WERI-Rb-1 (cell line): ENCODE data around the gene TACR2.

Experiments
- DNase-seq: peaks from one replicate; pipeline ENCODE4 v3.0.0-alpha.2; 2020
- H3K27ac ChIP-seq: fragments of 250-450 bp; sonication (Bioruptor Pico); 2 replicates; pipeline ENCODE4 v1.5.1; 2020; ENCODE audit warnings: mild to moderate bottlenecking, moderate library complexity
- H3K27me3 ChIP-seq: fragments of 250-450 bp; sonication (Bioruptor Pico); 2 replicates; pipeline ENCODE4 v1.5.1; 2021; ENCODE audit warnings: mild to moderate bottlenecking, low read depth, moderate library complexity; ENCODE audit not compliant: insufficient read depth, severe bottlenecking
- H3K36me3 ChIP-seq: fragments of 250-450 bp; sonication (Bioruptor Pico); 2 replicates; pipeline ENCODE4 v1.5.1; 2020; ENCODE audit warnings: mild to moderate bottlenecking, moderate library complexity
- H3K4me3 ChIP-seq: 2 replicates; pipeline ENCODE4 v1.5.1; 2011; ENCODE audit warnings: low read depth, mild to moderate bottlenecking, control low read depth, low read length
- H3K9me3 ChIP-seq: fragments of 250-450 bp; sonication (Bioruptor Pico); 2 replicates; pipeline ENCODE4 v1.5.1; 2021; ENCODE audit warnings: mild to moderate bottlenecking, moderate library complexity; ENCODE audit not compliant: severe bottlenecking
- TF ChIP-seq, protein P1 (sequence below): IDR thresholded peaks from 2 replicates; pipeline ENCODE4 v1.5.1; 2011; ENCODE audit warnings: low read depth, mild to moderate bottlenecking, control low read depth, inconsistent platforms, low read length

TACR2 gene

DNA sequence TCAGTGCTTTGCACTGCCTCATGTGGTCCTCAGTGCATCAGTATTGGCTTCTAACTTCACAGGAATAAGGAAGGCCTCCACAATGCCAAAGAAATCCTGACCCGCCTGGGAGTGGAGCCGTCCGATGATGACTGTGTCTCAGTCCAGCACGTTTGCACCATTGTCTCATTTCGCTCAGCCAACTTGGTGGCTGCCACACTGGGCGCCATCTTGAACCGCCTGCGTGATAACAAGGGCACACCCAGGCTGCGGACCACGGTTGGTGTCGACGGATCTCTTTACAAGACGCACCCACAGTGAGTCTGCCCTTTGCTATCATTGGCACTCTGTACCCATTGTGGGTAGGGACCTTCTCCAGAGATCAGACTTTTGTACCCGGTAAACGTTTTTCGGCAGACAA, 36.9 kb downstream of the TACR2 start:
- Histone ChIP-seq H3K36me3 (peaks cover 54% of the 10 kb centered on the region), H3K27me3 (no peaks in the 10 kb centered on the region), H3K4me3 (no peak overlapping the region), H3K27ac (no peak overlapping the region), H3K9me3 (no peaks in the 10 kb centered on the region)
- DNase-seq: no peak
- TF ChIP-seq, protein P1, sequence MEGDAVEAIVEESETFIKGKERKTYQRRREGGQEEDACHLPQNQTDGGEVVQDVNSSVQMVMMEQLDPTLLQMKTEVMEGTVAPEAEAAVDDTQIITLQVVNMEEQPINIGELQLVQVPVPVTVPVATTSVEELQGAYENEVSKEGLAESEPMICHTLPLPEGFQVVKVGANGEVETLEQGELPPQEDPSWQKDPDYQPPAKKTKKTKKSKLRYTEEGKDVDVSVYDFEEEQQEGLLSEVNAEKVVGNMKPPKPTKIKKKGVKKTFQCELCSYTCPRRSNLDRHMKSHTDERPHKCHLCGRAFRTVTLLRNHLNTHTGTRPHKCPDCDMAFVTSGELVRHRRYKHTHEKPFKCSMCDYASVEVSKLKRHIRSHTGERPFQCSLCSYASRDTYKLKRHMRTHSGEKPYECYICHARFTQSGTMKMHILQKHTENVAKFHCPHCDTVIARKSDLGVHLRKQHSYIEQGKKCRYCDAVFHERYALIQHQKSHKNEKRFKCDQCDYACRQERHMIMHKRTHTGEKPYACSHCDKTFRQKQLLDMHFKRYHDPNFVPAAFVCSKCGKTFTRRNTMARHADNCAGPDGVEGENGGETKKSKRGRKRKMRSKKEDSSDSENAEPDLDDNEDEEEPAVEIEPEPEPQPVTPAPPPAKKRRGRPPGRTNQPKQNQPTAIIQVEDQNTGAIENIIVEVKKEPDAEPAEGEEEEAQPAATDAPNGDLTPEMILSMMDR: no peak

DNA sequence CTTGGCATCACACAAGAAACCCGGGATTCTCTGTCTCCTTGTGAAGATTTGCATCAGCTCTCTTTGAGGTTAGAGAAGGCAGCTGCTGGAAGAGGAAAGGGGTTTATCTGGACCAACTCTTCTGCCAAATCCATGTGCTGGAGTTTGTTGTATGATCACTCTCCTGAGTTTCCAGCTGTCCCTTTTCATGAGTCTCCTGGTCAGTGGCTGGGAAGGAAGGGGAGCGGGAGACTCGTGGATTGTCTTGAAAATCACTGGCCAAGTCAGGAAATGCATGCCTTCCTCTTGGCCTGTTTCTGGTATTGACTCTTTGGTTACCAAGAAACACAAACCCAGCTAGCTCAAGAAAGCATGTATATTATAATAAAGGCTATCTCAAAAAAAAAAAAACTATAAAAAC, 38.8 kb downstream of the TACR2 start:
- H3K36me3 ChIP-seq: peaks cover 45% of the 10 kb centered on the region
- TF ChIP-seq, protein P1: no peak
- DNase-seq: no peak
- H3K27me3 ChIP-seq: no peaks in the 10 kb centered on the region
- no peak overlapping the region for H3K27ac ChIP-seq
- H3K9me3 ChIP-seq: no peaks in the 10 kb centered on the region
- H3K4me3 ChIP-seq: no peak overlapping the region

DNA sequence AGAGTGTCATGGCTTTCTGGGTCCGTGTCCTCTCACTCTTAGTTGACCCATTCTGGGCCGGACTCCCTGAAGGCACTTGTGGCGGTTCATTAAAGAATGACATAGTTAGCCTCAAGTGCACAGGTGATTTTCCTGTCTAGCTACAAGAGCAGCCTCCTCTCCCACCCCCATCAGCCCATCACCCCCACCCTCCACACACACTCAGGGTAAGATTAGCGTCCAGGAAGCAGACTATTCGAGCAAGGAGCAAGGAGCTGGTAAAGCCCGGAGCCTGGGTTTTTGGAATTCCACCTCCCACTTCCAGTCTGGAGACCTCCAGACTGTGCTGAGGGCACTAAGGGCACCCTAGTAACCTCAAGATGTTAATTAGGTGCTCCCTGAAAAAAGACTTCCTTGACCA, 39.5 kb downstream of the TACR2 start:
- H3K27me3 ChIP-seq: no peaks in the 10 kb centered on the region
- no peak overlapping the region for H3K27ac ChIP-seq
- DNase-seq: no peak
- H3K36me3 ChIP-seq: peaks cover 41% of the 10 kb centered on the region
- H3K4me3 ChIP-seq: no peak overlapping the region
- TF ChIP-seq, protein P1: no peak
- no peaks in the 10 kb centered on the region for H3K9me3 ChIP-seq

DNA sequence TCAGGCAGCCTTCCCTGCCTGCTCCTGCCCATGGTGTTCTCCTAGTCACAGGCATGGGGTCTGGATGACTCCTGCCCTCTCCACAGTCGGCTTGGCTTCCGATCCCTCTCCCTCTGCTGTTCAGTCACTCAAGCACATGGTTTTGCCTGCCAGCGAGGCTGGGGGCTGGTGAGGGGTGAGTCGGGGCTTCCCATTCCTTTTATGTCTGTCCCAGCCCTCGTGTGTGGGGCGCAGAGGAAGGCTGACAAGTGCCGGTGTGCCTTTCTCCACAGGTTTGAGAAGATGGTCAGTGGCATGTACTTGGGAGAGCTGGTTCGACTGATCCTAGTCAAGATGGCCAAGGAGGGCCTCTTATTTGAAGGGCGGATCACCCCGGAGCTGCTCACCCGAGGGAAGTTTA, 40.1 kb downstream of the TACR2 start:
- no peak for DNase-seq
- Histone ChIP-seq H3K36me3 (peaks cover 39% of the 10 kb centered on the region), H3K9me3 (no peaks in the 10 kb centered on the region), H3K4me3 (no peak overlapping the region), H3K27me3 (no peaks in the 10 kb centered on the region), H3K27ac (no peak overlapping the region)
- TF ChIP-seq, protein P1: no peak

DNA sequence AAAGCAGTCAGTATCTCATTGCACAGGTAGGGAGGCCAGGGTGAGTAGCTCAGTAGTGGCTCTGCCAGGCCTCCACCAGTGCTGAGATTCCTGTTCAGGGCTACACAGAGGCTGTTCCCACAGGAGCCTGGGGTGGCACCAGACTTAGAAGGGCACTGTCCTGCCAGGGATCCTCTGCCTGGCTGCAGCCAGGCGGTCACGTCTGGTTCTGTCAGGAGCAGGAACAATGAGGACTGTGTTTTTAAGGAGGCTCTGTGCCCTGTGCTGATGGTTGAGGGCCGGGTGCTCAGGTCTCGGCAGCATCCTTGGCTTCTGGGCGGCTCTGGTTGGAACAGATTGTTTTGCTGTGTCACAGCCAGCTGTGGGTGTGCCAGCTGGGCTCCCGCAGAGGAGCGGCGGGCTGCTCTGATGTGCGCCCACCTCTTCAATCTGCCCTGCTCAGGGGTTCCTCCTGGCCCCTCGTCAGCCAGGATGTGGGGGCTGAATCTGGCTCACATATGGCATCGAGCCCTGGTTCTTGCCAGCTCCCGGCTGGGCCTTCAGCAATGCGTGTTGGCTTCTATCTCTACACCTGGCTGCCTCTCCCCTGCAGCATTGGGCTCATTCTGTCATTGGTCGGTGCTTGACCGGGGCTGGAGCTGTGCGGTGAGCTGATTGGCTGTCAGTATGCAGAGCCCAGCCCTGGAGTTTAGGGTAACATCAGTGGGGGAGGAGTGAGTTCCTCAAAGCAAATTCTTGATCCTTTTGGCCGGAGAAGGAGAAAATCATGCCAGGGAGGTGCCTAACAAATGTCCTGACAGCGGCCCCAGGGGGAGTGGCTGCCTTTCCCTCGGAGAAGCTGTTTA, 41.2 kb downstream of the TACR2 start:
- Histone ChIP-seq H3K36me3 (peaks cover 39% of the 10 kb centered on the region), H3K27ac (no peak overlapping the region), H3K27me3 (no peaks in the 10 kb centered on the region), H3K4me3 (no peak overlapping the region), H3K9me3 (no peaks in the 10 kb centered on the region)
- TF ChIP-seq, protein P1: no peak
- DNase-seq: no peak

DNA sequence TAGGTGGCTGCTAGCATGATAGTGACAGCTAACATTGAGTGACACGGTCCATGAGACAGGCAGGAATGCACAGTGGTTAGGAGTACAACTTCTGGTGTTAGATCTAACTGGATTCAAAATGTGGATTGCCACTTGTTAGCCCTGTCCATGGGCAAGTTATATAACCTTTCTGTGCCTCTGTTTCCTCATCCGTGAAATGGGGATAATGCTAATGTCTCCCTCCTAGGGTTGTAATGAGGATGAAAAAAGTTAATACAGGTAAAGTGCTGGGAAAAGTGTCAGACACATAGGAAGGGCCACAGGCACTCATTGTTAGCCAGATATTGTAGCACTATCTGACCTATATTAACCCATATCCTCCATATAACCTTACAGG, 41.8 kb downstream of the TACR2 start:
- Histone ChIP-seq H3K4me3 (no peak overlapping the region), H3K27ac (no peak overlapping the region), H3K9me3 (no peaks in the 10 kb centered on the region), H3K36me3 (peaks cover 36% of the 10 kb centered on the region), H3K27me3 (no peaks in the 10 kb centered on the region)
- TF ChIP-seq, protein P1: no peak
- no peak for DNase-seq
